ENCODE measurements around the gene AP1S3.

DNA sequence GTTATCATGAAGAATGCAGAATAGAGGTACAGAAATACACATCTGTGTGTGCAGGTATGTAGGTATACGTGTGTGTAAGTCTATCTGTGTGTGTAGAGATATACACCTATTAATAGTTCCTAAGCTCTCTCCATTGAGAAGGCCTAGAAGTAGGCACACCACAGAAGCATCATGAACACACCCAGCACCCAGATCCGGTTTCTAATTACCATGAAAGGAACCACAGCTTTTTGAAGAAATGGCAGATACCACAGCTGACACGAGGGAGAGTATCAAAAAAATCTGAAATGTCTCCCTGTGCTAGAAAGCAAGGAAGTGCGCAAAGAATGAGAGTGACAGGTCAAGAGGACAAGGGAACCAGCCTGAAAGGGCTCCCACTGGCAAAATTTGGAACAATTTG lies 27.7 kb upstream of the AP1S3 start:
- no peak for TF ChIP-seq POLR2AphosphoS5 (IDR thresholded peaks at IDR 0.05; ENCODE audit: low read depth, low read length)
- TF ChIP-seq, protein P1, sequence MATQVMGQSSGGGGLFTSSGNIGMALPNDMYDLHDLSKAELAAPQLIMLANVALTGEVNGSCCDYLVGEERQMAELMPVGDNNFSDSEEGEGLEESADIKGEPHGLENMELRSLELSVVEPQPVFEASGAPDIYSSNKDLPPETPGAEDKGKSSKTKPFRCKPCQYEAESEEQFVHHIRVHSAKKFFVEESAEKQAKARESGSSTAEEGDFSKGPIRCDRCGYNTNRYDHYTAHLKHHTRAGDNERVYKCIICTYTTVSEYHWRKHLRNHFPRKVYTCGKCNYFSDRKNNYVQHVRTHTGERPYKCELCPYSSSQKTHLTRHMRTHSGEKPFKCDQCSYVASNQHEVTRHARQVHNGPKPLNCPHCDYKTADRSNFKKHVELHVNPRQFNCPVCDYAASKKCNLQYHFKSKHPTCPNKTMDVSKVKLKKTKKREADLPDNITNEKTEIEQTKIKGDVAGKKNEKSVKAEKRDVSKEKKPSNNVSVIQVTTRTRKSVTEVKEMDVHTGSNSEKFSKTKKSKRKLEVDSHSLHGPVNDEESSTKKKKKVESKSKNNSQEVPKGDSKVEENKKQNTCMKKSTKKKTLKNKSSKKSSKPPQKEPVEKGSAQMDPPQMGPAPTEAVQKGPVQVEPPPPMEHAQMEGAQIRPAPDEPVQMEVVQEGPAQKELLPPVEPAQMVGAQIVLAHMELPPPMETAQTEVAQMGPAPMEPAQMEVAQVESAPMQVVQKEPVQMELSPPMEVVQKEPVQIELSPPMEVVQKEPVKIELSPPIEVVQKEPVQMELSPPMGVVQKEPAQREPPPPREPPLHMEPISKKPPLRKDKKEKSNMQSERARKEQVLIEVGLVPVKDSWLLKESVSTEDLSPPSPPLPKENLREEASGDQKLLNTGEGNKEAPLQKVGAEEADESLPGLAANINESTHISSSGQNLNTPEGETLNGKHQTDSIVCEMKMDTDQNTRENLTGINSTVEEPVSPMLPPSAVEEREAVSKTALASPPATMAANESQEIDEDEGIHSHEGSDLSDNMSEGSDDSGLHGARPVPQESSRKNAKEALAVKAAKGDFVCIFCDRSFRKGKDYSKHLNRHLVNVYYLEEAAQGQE (IDR thresholded peaks at IDR 0.05; ENCODE audit: insufficient read depth in 1 of 2, low read depth in 2 of 2, low read length in 2 of 2): no peak
- no peak for TF ChIP-seq TAF1 (IDR thresholded peaks at IDR 0.05; ENCODE audit: borderline replicate concordance, insufficient read depth, low read length)
- TF ChIP-seq FOXP2 (optimal IDR thresholded peaks at IDR 0.05; ENCODE audit: borderline replicate concordance, extremely low read depth, extremely low read length, insufficient read depth): no peak

Data from PFSK-1 (cell line).